OCI-LY7 (cell line): ENCODE data around the gene QKI.

Experiments used
- EZH2phosphoT487 ChIP-seq: fragments of 200-600 bp; sonication (generic); IDR thresholded peaks from 2 replicates; pipeline ENCODE4 v1.6.1; 2018; ENCODE audit warnings: low read depth, borderline replicate concordance, mild to moderate bottlenecking, mixed run types, antibody characterized with exemption, low read length, moderate library complexity, mixed read lengths
- TF ChIP-seq, protein P1 (sequence below): fragments of 200-600 bp; sonication (generic); conservative IDR thresholded peaks from 2 replicates; pipeline ENCODE4 v1.5.1; 2014; ENCODE audit warnings: mild to moderate bottlenecking, antibody characterized with exemption, low read length, moderate library complexity, mixed read lengths

GRCh38 chr6:163579111-163579879 is 164.8 kb downstream of the QKI start:
- TF ChIP-seq, protein P1, sequence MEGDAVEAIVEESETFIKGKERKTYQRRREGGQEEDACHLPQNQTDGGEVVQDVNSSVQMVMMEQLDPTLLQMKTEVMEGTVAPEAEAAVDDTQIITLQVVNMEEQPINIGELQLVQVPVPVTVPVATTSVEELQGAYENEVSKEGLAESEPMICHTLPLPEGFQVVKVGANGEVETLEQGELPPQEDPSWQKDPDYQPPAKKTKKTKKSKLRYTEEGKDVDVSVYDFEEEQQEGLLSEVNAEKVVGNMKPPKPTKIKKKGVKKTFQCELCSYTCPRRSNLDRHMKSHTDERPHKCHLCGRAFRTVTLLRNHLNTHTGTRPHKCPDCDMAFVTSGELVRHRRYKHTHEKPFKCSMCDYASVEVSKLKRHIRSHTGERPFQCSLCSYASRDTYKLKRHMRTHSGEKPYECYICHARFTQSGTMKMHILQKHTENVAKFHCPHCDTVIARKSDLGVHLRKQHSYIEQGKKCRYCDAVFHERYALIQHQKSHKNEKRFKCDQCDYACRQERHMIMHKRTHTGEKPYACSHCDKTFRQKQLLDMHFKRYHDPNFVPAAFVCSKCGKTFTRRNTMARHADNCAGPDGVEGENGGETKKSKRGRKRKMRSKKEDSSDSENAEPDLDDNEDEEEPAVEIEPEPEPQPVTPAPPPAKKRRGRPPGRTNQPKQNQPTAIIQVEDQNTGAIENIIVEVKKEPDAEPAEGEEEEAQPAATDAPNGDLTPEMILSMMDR: no peak
- TF ChIP-seq EZH2phosphoT487: no peak
